ENCODE data around the gene HNRNPM. TPM values are rescaled to one million over a fixed set of nuclear protein-coding genes. Genes with fewer than 3 reads are reported as not detected.
"Not testable (repeated sequence)": the region's sequence is repeated elsewhere in the genome, so short reads cannot be mapped to it uniquely, and the experiment has no call there.

Gene HNRNPM, protein sequence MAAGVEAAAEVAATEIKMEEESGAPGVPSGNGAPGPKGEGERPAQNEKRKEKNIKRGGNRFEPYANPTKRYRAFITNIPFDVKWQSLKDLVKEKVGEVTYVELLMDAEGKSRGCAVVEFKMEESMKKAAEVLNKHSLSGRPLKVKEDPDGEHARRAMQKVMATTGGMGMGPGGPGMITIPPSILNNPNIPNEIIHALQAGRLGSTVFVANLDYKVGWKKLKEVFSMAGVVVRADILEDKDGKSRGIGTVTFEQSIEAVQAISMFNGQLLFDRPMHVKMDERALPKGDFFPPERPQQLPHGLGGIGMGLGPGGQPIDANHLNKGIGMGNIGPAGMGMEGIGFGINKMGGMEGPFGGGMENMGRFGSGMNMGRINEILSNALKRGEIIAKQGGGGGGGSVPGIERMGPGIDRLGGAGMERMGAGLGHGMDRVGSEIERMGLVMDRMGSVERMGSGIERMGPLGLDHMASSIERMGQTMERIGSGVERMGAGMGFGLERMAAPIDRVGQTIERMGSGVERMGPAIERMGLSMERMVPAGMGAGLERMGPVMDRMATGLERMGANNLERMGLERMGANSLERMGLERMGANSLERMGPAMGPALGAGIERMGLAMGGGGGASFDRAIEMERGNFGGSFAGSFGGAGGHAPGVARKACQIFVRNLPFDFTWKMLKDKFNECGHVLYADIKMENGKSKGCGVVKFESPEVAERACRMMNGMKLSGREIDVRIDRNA
- total RNA-seq (2014; rRNA removed) = 91.8 and 118 TPM in 2 replicates
- 204 TPM for polyA plus RNA-seq (2012)

DNA sequence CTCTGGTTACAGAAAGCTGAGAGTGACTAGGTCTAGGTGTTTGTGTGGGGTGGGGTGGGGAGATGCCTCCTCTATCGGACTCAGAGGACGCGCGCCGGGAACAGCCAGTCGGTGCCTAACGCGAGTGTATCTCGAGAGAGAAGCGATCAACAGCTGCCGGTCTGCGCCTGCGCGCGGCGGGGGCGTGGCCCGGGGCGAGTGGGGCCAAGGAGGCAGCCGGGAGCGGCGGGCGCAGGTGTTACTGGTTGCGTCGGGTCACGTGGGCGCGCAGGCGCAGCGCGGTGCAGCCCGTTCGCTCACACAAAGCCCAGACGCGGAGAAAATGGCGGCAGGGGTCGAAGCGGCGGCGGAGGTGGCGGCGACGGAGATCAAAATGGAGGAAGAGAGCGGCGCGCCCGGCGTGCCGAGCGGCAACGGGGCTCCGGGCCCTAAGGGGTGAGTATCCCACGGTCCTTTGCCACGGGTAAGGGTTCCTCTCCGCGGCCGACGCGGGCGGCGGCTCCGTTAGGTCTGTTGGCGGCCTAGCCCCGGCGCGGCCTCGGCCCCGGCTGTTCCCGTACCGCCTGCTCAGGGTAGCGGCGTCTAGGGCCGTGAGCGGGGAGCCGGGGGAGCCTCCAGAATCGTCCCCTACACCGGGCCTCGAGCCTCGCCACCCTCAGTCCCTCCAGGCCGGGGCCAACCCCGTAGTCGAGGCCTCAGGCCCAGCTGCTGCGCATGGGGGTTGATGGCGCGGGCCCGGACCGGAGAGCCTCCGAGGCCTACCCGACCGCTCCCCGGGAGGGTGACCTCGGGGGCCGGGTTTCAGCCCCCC, at the start of gene HNRNPM:
Gene HNRNPM (plus strand): TSS at position 299 of the 811 bp plus-strand sequence. CDS start 24 bp downstream, at position 323.
- DNase-seq (ENCODE audit: low read depth) = peak; percentile 96

DNA sequence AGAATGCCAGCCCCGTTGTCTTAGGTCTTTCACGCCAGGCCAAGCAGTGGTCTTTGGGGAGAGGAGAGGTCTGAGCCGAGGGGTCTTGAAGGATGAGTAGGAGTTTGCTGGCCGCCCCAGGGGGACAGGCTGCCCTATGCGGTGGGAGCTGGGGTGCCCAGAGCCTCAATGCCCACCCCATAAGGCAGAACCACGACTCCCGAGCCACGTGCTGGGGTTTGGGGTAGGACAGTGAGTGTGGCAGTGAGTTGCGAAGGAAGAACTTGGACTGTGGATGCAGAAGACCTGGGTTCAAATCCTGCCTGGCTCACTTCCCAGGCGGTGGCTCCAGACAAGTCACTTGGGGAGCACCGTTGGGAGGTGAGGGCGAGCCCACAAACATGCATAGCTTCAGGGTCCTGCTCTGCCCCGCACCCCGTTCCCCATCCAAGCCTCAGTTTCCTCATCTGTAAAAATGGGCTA, 49.1 kb upstream of the HNRNPM start:
- no peak for DNase-seq (ENCODE audit: low read depth)

- DNase-seq (ENCODE audit: low read depth) = no peak
These were observed 48.6 kb upstream of the HNRNPM start for GRCh38 chr19:8396185-8396562.

GRCh38 chr19:8396563-8397203, 48.1 kb upstream of the HNRNPM start:
- DNase-seq (ENCODE audit: low read depth) = peak; percentile 48

- no peak for DNase-seq (ENCODE audit: low read depth)
These were observed 47.5 kb upstream of the HNRNPM start for GRCh38 chr19:8397271-8397670.

GRCh38 chr19:8397746-8398310, 46.9 kb upstream of the HNRNPM start:
- no peak for DNase-seq (ENCODE audit: low read depth)

- DNase-seq (ENCODE audit: low read depth) = no peak
These were observed 46.4 kb upstream of the HNRNPM start for GRCh38 chr19:8398311-8398771.

GRCh38 chr19:8399681-8400188, 45.0 kb upstream of the HNRNPM start:
- DNase-seq (ENCODE audit: low read depth) = no peak

- no peak for DNase-seq (ENCODE audit: low read depth)
These were observed 42.8 kb upstream of the HNRNPM start for GRCh38 chr19:8401981-8402411.

DNA sequence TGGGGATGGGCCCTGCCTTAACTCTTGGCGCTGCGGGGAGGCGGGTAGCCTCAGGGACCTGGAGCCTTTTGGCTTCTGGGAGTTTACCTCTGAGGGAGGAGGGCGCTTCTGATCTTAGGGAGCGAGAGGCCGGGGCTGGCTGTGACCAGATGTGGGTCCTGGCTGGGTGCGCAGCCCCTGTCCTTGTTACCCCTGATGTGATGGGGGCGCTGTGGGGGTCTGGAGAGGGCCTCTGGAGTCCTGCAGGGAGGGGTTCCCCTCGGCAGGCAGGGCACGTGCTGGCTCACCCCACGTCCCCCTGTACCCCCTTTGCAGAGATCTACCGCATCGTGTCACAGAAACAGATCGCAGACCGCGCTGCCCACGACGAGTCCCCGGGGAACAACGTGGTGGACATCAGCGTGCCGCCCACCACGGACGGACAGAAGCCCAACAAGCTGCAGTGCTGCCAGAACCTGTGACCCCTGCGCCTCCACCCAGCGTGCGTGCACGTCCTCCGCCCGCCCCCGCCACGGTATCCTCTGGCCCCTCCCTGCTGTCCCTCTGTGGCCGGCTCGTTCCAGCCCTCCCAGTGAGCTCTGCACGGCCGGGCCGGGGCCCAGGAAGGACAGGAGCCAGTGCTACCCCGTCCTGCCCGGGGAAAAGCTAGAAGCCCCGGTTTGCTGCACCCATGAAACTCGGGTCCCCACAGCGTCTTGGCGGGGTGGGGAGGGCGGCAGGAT, 41.5 kb upstream of the HNRNPM start:
- DNase-seq (ENCODE audit: low read depth) = no peak

DNA sequence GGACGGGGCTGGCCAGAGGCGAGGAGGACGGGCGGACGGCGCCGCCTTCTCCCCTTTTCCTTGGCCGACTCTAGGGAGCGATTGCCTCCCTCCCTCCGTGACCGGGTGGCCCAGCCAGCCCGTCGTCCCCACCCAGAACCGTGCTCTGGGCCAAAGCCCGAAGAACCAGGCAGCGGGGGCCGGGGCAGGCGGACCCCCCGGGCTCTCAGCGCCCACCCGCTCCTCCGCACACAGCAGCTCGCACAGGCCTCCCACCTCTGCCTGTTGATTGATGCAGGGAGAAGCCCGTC, 41.0 kb upstream of the HNRNPM start:
- no peak for DNase-seq (ENCODE audit: low read depth)

DNA sequence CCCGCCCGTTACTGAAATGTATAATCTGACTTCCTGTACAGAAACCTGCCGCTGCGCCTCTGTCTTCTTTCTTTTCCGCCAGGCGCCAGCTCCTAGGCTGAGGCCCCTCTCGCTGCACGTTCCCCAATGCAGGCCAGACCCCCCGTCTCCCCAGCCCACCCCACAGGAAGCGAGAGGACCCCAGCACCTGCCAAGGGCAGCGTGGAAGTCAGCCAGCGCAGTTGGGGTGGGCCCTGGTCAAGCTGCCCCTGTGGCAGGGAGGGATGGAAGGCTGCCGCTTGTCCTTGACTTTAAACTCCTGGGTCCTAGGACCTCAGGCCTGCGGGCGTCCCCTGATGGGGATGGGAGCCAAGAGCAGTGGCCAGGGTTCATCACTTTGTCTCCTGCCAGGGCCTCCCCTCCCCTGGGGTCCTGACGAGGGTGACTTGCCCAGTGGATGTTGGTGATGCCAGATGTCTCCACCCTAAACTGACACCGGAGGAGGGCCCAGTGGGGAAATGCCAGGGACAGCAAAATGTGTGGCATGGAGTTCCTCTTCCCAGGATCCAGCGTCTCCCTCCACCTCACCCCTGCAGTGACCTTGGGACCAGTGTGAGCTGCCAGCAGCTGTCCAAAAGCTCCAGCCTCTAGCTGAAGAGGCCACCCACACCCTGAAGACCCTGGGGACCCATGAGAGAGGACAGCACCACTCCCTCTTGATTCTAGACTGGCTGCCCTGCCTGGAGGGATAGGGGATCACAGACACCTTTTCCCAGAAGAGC, 40.2 kb upstream of the HNRNPM start:
- DNase-seq (ENCODE audit: low read depth) = no peak

DNA sequence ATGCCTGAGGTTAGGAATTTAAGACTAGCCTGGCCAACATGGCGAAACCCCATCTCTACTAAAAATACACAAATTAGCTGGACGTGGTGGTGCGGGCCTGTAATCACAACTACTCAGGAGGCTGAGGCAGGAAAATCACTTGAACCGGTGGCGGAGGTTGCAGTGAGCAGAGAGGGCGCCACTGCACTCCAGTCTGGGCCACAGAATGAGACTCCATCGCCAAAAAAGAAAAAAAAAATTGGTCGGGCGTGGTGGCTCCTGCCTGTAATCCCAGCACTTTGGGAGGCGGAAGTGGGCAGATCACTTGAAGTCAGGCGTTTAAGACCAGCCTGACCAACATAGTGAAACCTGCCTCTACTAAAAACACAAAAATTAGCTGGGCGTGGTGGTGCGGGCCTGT, 34.1 kb upstream of the HNRNPM start:
- DNase-seq (ENCODE audit: low read depth) = not testable (repeated sequence)

DNA sequence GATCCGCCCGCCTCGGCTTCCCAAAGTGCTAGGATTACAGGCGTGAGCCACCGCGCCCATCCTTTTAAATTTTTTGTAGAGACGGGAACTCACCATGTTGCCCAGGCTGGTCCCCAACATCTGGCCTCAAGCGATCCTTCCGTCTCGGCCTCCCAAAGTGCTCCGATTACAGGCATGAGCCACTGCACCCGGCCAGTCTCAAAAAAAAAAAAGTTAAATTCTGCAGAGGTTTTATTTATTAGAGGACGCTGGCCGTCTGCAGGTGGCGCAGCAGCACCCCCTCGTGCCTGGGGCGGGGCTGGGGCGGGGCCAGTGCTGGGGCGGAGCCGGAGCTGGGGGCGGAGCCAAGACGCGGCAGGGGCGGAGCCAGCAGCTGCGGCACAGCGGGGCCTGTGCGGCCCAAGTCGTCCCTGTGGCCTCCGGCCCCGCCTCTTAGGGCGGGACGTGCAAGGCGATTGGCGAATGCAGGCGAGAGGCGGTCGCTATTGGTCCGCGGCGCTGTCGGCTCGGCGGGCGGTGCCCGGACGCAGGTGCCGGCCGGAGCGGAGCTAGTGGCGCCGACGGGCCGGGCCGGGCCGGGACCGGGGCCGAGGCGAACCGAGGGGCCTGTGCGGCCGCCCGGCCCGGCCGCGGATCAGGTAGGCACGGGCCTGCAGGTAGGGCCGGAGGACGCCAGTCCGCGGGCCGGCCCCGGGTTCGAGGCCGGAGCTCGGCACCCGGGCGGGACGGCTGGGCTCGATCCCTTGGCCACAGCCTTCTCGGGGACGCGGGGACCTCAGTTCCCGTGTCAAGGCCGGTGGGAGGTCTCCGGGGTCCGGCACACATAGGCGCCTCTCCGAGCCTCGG, 31.8 kb upstream of the HNRNPM start, which contains the start of gene MARCHF2:
Gene MARCHF2 (plus strand): TSS at position 523 of the 846 bp plus-strand sequence. CDS start 8,536 bp downstream, outside the sequence.
- peak; percentile 92 for DNase-seq (ENCODE audit: low read depth)

- DNase-seq (ENCODE audit: low read depth) = no peak
These were observed 31.2 kb upstream of the HNRNPM start for GRCh38 chr19:8413629-8413995.

DNA sequence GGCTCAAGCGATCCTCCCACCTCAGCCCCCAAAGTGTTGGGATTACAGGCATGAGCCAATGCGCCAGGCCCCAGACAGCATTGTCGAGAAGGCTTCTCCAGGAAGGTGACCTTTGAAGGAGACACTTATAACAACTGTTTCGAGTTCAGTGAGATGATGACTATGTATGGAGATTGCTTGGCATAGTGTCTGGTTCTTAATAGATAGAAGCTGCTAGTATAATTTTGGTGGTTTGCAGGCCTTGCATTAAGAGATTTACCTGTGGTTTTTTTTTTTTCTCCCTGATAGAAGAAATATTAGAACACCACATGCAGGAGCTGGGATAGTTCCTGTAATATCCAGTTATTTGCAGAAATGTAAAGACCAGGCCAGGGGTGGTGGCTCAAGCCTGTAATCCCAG, 28.0 kb upstream of the HNRNPM start:
- DNase-seq (ENCODE audit: low read depth) = no peak

DNA sequence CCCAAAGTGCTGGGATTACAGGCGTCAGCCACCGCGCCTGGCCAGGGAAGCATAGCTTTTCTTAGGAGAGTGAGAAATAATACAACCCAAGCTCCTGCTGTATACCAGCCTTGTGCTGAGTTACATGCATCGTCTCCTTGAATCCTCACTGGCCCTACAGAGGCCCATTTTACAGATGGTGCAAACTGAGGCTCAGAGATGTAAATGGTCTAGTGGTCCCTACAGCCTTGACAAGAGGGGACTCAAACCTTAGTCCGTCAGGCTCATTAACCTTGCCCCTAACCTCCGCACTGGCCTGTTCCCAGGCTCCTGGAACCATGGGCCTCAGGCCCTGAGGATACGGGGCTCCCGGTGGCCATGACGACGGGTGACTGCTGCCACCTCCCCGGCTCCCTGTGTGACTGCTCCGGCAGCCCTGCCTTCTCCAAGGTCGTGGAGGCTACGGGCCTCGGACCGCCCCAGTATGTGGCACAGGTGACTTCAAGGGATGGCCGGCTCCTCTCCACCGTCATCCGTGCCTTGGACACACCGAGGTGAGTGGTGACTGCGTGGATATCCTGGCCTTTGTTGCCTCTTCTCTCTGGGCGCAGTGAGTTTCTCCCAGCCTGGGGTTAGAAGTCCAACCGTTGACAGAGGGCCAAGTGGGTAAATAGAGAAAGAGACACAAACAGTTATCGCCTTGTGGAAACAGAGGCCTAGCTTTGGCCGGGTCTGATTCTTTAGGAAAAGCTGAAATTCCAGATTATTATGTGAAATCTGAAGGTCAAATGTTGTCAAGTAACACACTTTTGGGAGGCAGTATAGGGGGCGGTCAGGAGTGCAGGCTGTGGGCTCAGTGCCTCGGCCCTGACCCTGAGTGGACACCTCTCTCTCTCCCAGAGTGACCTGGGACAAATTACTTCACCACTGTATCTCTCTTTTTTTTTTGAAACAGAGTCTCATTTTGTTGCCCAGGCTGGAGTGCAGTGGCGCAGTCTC, 23.0 kb upstream of the HNRNPM start:
- no peak for DNase-seq (ENCODE audit: low read depth)
